Neural crest cell (in vitro differentiated cells): ENCODE measurements around the gene HOXD10. TPM values are rescaled to one million over a fixed set of nuclear protein-coding genes. Genes with fewer than 3 reads are reported as not detected.

Experiments
- DNase-seq: peaks from one replicate; pipeline ENCODE4 v3.0.0; 2021; ENCODE audit warnings: low read depth, mixed read lengths, low spot score
- H3K27ac Mint-ChIP-seq: one replicate; pipeline ENCODE4 v1.8.0; 2021; ENCODE audit warnings: mild to moderate bottlenecking, mixed read lengths; ENCODE audit not compliant: unreplicated experiment
- H3K27me3 Mint-ChIP-seq: 2 replicates; pipeline ENCODE4 v1.8.0; 2021; ENCODE audit warnings: low read depth, mild to moderate bottlenecking, mixed read lengths
- H3K36me3 Mint-ChIP-seq: 2 replicates; pipeline ENCODE4 v1.8.0; 2021; ENCODE audit warnings: low read depth, mild to moderate bottlenecking, mixed read lengths
- H3K4me1 Mint-ChIP-seq: 2 replicates; pipeline ENCODE4 v1.8.0; 2021; ENCODE audit warnings: mixed read lengths
- H3K4me3 Mint-ChIP-seq: one replicate; pipeline ENCODE4 v1.8.0; 2021; ENCODE audit warnings: mild to moderate bottlenecking, mixed read lengths
- H3K9me3 Mint-ChIP-seq: 2 replicates; pipeline ENCODE4 v1.8.0; 2021; ENCODE audit warnings: mixed read lengths
- total RNA-seq: library from RNA; stranded (reverse); gene quantifications from 2 replicates; pipeline ENCODE4 v1.2.1, GENCODE V29; 2021
- TF ChIP-seq, protein P1 (sequence below): fragments of 200-600 bp; sonication (generic); conservative IDR thresholded peaks from 2 replicates; pipeline ENCODE4 v1.5.0; 2021; ENCODE audit warnings: antibody characterized with exemption, mild to moderate bottlenecking

The HOXD10 gene
- total RNA-seq, 1 donor from 2014 or later: not detected

DNA sequence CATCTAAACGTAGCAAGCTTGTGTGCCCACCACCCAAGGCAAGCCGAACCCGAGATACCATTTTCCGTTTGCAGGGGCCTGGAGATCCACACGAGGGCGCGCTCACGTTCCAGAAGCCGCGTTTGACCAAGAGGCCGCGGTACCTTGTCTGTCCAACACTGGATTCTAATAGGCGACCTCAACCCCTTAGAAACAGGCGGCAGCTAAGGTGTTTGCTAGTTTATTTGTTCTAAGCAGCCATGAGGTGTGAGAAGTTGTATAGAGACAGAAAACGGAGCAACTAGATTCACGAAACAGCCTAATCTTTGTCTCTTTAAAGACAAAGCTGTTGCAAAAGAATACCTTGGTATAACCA, 5.3 kb upstream of the HOXD10 start:
- TF ChIP-seq, protein P1, sequence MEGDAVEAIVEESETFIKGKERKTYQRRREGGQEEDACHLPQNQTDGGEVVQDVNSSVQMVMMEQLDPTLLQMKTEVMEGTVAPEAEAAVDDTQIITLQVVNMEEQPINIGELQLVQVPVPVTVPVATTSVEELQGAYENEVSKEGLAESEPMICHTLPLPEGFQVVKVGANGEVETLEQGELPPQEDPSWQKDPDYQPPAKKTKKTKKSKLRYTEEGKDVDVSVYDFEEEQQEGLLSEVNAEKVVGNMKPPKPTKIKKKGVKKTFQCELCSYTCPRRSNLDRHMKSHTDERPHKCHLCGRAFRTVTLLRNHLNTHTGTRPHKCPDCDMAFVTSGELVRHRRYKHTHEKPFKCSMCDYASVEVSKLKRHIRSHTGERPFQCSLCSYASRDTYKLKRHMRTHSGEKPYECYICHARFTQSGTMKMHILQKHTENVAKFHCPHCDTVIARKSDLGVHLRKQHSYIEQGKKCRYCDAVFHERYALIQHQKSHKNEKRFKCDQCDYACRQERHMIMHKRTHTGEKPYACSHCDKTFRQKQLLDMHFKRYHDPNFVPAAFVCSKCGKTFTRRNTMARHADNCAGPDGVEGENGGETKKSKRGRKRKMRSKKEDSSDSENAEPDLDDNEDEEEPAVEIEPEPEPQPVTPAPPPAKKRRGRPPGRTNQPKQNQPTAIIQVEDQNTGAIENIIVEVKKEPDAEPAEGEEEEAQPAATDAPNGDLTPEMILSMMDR: peak; percentile 72
- Mint-ChIP-seq H3K9me3 (no peaks in the 10 kb centered on the region), H3K4me1 (peaks cover 7% of the 10 kb centered on the region), H3K27me3 (peaks cover 93% of the 10 kb centered on the region), H3K36me3 (peaks cover 5% of the 10 kb centered on the region), H3K4me3 (peak overlapping the region; percentile 5), H3K27ac (no peak overlapping the region)
- peak; percentile 69 for DNase-seq

DNA sequence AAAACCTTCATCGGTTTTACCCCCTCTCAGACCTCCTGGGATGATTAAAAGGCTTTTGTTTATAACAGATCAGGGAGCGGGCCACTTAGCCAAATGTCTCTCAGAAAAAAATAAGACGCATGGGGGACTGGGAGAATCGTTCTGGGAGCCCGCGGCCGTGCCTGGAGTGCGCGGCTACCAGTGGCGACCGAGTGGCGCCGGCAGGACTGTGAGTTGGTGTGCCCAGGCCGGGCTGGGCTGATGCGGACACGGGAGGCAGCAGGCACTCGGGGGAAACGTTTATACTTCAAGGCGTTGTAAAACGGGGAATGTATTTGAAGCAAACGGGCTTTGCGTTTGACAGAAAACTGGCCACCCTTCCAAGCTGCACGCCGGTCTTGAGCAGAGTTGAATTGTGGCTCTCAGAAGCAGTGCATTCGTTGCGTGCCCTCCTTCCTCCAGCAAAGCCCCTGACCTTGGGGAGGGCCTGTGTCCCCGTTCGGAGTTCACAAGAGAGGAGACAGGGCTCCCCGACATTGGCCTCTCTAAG, 4.7 kb upstream of the HOXD10 start:
- DNase-seq: no peak
- Mint-ChIP-seq H3K4me1 (peaks cover 4% of the 10 kb centered on the region), H3K27ac (no peak overlapping the region), H3K27me3 (peaks cover 95% of the 10 kb centered on the region), H3K4me3 (no peak overlapping the region), H3K36me3 (peaks cover 5% of the 10 kb centered on the region), H3K9me3 (peaks cover 6% of the 10 kb centered on the region)
- TF ChIP-seq, protein P1: no peak

GRCh38 chr2:176112375-176113302, 3.9 kb upstream of the HOXD10 start:
- H3K4me3 Mint-ChIP-seq: no peak overlapping the region
- TF ChIP-seq, protein P1: no peak
- H3K4me1 Mint-ChIP-seq: peaks cover 4% of the 10 kb centered on the region
- peaks cover 6% of the 10 kb centered on the region for H3K36me3 Mint-ChIP-seq
- DNase-seq: no peak
- H3K27me3 Mint-ChIP-seq: peaks cover 96% of the 10 kb centered on the region
- H3K27ac Mint-ChIP-seq: no peak overlapping the region
- H3K9me3 Mint-ChIP-seq: peaks cover 7% of the 10 kb centered on the region

- peaks cover 99% of the 10 kb centered on the region for H3K27me3 Mint-ChIP-seq
- TF ChIP-seq, protein P1: no peak
- no peak overlapping the region for H3K4me3 Mint-ChIP-seq
- no peak for DNase-seq
- peaks cover 3% of the 10 kb centered on the region for H3K4me1 Mint-ChIP-seq
- H3K9me3 Mint-ChIP-seq: peaks cover 7% of the 10 kb centered on the region
- peaks cover 10% of the 10 kb centered on the region for H3K36me3 Mint-ChIP-seq
- no peak overlapping the region for H3K27ac Mint-ChIP-seq
Measured at GRCh38 chr2:176114120-176114929, 2.3 kb upstream of the HOXD10 start.

GRCh38 chr2:176114930-176115625, 1.5 kb upstream of the HOXD10 start:
- DNase-seq: no peak
- no peak overlapping the region for H3K4me3 Mint-ChIP-seq
- no peaks in the 10 kb centered on the region for H3K4me1 Mint-ChIP-seq
- H3K27me3 Mint-ChIP-seq: peaks cover 99% of the 10 kb centered on the region
- H3K36me3 Mint-ChIP-seq: peaks cover 10% of the 10 kb centered on the region
- peaks cover 7% of the 10 kb centered on the region for H3K9me3 Mint-ChIP-seq
- TF ChIP-seq, protein P1: no peak
- no peak overlapping the region for H3K27ac Mint-ChIP-seq
